Measurements from ENCODE around the gene TRIM13.

- TF ChIP-seq CTCF (IDR thresholded peaks at IDR 0.05) (no peak), POLR2A (IDR thresholded peaks at IDR 0.05) (no peak)
These were observed 21.0 kb downstream of the TRIM13 start for GRCh38 chr13:50017819-50018218.

Data from adrenal gland (tissue), 5 donors.